Stomach (tissue), 9 donors: ENCODE results near the gene ZNF157. TPM values are rescaled to one million over a fixed set of nuclear protein-coding genes. Genes with fewer than 3 reads are reported as not detected.

Experiments used
- DNase-seq, 2 donors: peaks; one replicate each; pipeline versions ENCODE4 v3.0.0 to v3.0.0-alpha.2; 2013 to 2019
- H3K27ac ChIP-seq, 5 donors: fragments of 200-600 bp in 4 of 5; sonication (generic) in 4 of 5; one replicate each; pipeline ENCODE4 v1.5.1; 2013 to 2019; ENCODE audit warnings: mild to moderate bottlenecking in 1 of 5, moderate library complexity in 1 of 5
- H3K27me3 ChIP-seq, 3 donors: fragments of 200-600 bp; sonication (generic); one replicate each; pipeline ENCODE4 v1.5.1; 2017 to 2019; ENCODE audit warnings: mixed run types in 1 of 3
- H3K36me3 ChIP-seq, 4 donors: fragments of 200-600 bp; sonication (generic); 1 replicate in 3 of 4; 2 replicates in 1 of 4; pipeline ENCODE4 v1.5.1; 2016 to 2019
- H3K4me1 ChIP-seq, 4 donors: fragments of 200-600 bp; sonication (generic); one replicate each; pipeline ENCODE4 v1.5.1; 2016 to 2019
- H3K4me3 ChIP-seq, 4 donors: fragments of 200-600 bp; sonication (generic) in 3 of 4; one replicate each; pipeline ENCODE4 v1.5.1; 2016 to 2019; ENCODE audit warnings: mild to moderate bottlenecking in 1 of 4
- H3K9me3 ChIP-seq, 4 donors: fragments of 200-600 bp; sonication (generic); one replicate each; pipeline ENCODE4 v1.5.1; 2016 to 2019
- EP300 ChIP-seq: sonication (generic); formaldehyde crosslinking; IDR thresholded peaks from one replicate; pipeline ENCODE4 v1.6.1; 2017; ENCODE audit warnings: antibody characterized with exemption
- POLR2A ChIP-seq, 4 donors: fragments of 450-650 bp; IDR thresholded peaks; one replicate each; pipeline ENCODE4 v1.6.1; 2016; ENCODE audit warnings: antibody characterized with exemption in 4 of 4, control low read depth in 2 of 4, mild to moderate bottlenecking in 1 of 4, moderate library complexity in 1 of 4
- POLR2AphosphoS5 ChIP-seq, 3 donors: sonication (generic); formaldehyde crosslinking; IDR thresholded peaks; one replicate each; pipeline ENCODE4 v1.6.1; 2016; ENCODE audit warnings: antibody characterized with exemption in 3 of 3
- WGBS, 5 donors: extraction: QIAGEN DNeasy Blood & Tissue Kit in 3 of 5; methylation state at CpG; one replicate each; pipeline versions ENCODE4 v1.1.5 to v1.1.7; 2013 to 2018; 5-methylcytosine and 5-hydroxymethylcytosine counted together
- intact Hi-C: fragments of 100-400 bp; cut with DNase I; formaldehyde crosslinking; loops from one replicate; pipeline ENCODE4 v1.15.1; 2023; ENCODE audit warnings: low total_unique reads
- polyA plus RNA-seq, 3 donors: library from polyadenylated mRNA; stranded (reverse); fragments of 200-250 nt; gene quantifications; one replicate each; pipeline ENCODE4 v1.2.3, GENCODE V29; 2013
- total RNA-seq, 5 donors: library from RNA; depleted of rRNA; stranded (reverse); fragments of >200 nt; gene quantifications; one replicate each; pipeline versions ENCODE4 v1.1.0 to v1.2.3, GENCODE V29; 2014 to 2016
- TF ChIP-seq, protein P1 (sequence below), 7 experiments: fragments of 450-650 bp in 4 of 7; fragments of 200-600 bp in 3 of 7; sonication (generic) in 3 of 7; IDR thresholded peaks; one replicate each; pipeline ENCODE4 v1.5.1; 2016 to 2019; ENCODE audit warnings: antibody characterized with exemption in 7 of 7, control low read depth in 2 of 7, mild to moderate bottlenecking in 1 of 7
- donor health status: healthy with polysubstance abuse.
- donor health status: Bipolar disorder and iron deficiency.
- donor health status: healthy.

ZNF157 gene
- total and polyA plus RNA-seq, 8 donors, result 0.15 to 0.18 TPM; not detected in 6

DNA sequence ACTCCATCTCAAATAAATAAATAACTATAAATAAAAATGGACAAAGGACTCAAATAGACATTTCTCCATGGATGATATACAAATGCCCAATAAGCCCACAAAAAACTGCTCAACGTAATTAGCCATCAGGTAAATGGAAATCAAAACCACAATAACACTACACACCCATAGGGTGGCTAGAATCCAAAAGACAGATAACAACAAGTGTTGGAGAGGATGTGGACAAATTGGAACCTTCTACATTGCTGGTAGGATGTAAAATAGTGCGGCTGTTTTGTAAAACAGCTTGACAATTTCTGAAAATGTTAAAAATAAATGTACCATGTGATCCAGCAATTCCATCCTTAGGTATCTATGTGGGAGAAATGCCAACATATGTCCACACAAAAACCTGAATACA, 52.1 kb downstream of the ZNF157 start:
- intact Hi-C loops, result no loop called here
- no peaks in the 10 kb centered on the region for H3K27me3 ChIP-seq
- WGBS, 5 donors, result 63 to 86% (median 76%) methylated on average over 2 of the region's 2 CpGs
- H3K36me3 ChIP-seq, result no peaks in the 10 kb centered on the region
- TF ChIP-seq POLR2AphosphoS5 (IDR thresholded peaks at IDR 0.05) (no peak), EP300 (no peak), POLR2A (IDR thresholded peaks at IDR 0.05) (no peak)
- TF ChIP-seq, protein P1, sequence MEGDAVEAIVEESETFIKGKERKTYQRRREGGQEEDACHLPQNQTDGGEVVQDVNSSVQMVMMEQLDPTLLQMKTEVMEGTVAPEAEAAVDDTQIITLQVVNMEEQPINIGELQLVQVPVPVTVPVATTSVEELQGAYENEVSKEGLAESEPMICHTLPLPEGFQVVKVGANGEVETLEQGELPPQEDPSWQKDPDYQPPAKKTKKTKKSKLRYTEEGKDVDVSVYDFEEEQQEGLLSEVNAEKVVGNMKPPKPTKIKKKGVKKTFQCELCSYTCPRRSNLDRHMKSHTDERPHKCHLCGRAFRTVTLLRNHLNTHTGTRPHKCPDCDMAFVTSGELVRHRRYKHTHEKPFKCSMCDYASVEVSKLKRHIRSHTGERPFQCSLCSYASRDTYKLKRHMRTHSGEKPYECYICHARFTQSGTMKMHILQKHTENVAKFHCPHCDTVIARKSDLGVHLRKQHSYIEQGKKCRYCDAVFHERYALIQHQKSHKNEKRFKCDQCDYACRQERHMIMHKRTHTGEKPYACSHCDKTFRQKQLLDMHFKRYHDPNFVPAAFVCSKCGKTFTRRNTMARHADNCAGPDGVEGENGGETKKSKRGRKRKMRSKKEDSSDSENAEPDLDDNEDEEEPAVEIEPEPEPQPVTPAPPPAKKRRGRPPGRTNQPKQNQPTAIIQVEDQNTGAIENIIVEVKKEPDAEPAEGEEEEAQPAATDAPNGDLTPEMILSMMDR (IDR thresholded peaks at IDR 0.05), result no peak
- no peak overlapping the region for H3K27ac ChIP-seq
- H3K4me1 ChIP-seq, result no peaks in the 10 kb centered on the region
- no peak for DNase-seq
- H3K4me3 ChIP-seq, result no peak overlapping the region
- H3K9me3 ChIP-seq, result peaks cover 0 to 27% (median 10%) of the 10 kb centered on the region in 4 donors

DNA sequence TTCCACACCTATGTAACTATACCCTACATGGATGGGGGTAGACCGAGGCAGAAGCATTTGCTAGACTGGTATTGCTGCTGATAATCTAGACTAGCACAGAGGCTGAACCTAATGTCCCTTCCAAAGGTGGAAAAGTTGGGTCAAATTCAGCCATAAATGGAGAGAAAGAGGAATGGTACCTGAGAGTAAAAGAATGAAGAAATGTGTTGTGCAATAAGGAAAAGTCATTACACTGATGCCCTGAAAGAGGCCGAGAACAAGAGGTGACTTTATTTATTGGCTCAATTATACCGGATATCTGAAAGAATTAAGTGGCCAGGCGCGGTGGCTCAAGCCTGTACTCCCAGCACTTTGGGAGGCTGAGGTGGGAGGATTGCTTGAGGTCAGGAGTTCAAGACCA, 60.5 kb downstream of the ZNF157 start:
- no peak for TF ChIP-seq POLR2A (IDR thresholded peaks at IDR 0.05)
- no peak for TF ChIP-seq EP300
- TF ChIP-seq, protein P1 (IDR thresholded peaks at IDR 0.05), result no peak
- TF ChIP-seq POLR2AphosphoS5 (IDR thresholded peaks at IDR 0.05), result no peak
- WGBS, 5 donors, result 89 to 98% (median 95%) methylated on average over 5 of the region's 5 CpGs
- Histone ChIP-seq H3K27me3 (no peaks in the 10 kb centered on the region), H3K4me1 (no peaks in the 10 kb centered on the region), H3K9me3 (peaks cover 0 to 41% (median 6%) of the 10 kb centered on the region in 4 donors), H3K4me3 (no peak overlapping the region), H3K36me3 (no peaks in the 10 kb centered on the region), H3K27ac (no peak overlapping the region)
- DNase-seq, result no peak
- intact Hi-C loops, result no loop called here

DNA sequence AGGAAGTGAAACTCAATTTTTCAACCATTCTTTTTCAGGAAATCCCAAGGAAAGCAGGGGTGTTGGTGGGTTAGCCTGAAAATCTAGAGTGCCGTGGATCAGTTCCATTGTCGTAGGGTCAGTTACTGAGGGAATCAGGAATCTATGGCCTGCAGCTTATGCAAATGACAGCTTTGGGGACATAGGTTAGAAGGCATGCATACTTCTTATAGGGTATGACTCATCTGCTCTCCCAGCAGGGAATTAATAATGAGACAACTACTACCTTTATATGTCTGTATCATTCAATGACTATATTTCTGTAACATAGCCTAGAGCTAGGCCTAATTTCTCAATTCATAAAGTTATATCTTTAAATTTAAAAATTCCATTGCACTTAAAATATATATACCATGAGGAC, 76.1 kb downstream of the ZNF157 start:
- no peak for DNase-seq
- intact Hi-C loops, result no loop called here

DNA sequence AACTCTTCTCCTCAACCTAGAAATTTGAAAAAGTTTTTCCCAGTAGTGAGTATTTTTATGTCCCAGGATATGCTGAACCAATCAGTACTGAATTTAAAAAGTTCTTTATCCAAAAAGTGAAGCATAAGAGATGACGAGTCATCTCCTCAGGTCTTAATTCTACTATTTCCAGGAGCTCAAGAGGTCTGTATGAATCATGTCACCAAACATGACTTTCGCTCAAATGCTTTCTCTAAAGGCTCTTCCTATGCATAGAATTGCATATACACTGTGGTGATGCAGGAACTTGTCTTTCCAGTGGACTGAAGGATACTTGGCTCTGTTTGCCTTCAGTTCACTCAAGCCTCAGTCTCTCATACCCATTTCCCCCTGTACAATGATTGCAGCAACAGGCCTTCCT, 76.6 kb downstream of the ZNF157 start:
- peaks cover 0 to 49% (median 40%) of the 10 kb centered on the region in 4 donors for H3K36me3 ChIP-seq
- H3K4me3 ChIP-seq, result no peak overlapping the region
- intact Hi-C loops, result no loop called here
- no peaks in the 10 kb centered on the region for H3K4me1 ChIP-seq
- H3K27ac ChIP-seq, result no peak overlapping the region
- DNase-seq, result no peak
- TF ChIP-seq, protein P1 (IDR thresholded peaks at IDR 0.05), result no peak
- TF ChIP-seq POLR2A (IDR thresholded peaks at IDR 0.05), result no peak
- peaks cover 4 to 72% (median 56%) of the 10 kb centered on the region in 4 donors for H3K9me3 ChIP-seq
- no peaks in the 10 kb centered on the region for H3K27me3 ChIP-seq
- 79 to 100% (median 93%) methylated on average over 2 of the region's 2 CpGs for WGBS, 5 donors

More for the DNA sequence above, 76.1 kb downstream of the ZNF157 start:
- TF ChIP-seq, protein P1 (IDR thresholded peaks at IDR 0.05), result no peak
- TF ChIP-seq EP300 (no peak), POLR2AphosphoS5 (IDR thresholded peaks at IDR 0.05) (no peak), POLR2A (IDR thresholded peaks at IDR 0.05) (no peak)
- Histone ChIP-seq H3K4me3 (no peak overlapping the region), H3K4me1 (no peaks in the 10 kb centered on the region), H3K9me3 (peaks cover 4 to 72% (median 56%) of the 10 kb centered on the region in 4 donors), H3K27me3 (no peaks in the 10 kb centered on the region), H3K27ac (no peak overlapping the region), H3K36me3 (peaks cover 0 to 44% (median 35%) of the 10 kb centered on the region in 4 donors)
- WGBS, 5 donors, result 88 to 100% (median 93%) methylated on average over 2 of the region's 2 CpGs
